HG03097 (cell line): ENCODE measurements around the gene PLPP7.

ENCODE experiments used
- ATAC-seq: cut with Tn5 transposase; IDR thresholded peaks from one replicate; pipeline ENCODE4 v1.9.1; 2021; ENCODE audit not compliant: unreplicated experiment, low FRiP score

The PLPP7 gene

GRCh38 chr9:131302244-131303075 lies 12.9 kb downstream of the PLPP7 start:
- no peak for ATAC-seq

- no peak for ATAC-seq
Measured at GRCh38 chr9:131303381-131304321, 14.1 kb downstream of the PLPP7 start.

- ATAC-seq: no peak
Measured at GRCh38 chr9:131304676-131305355, 15.3 kb downstream of the PLPP7 start.

GRCh38 chr9:131306397-131307004 lies 17.0 kb downstream of the PLPP7 start:
- ATAC-seq: no peak

GRCh38 chr9:131307974-131308373 lies 18.5 kb downstream of the PLPP7 start:
- no peak for ATAC-seq

GRCh38 chr9:131308452-131308851 lies 18.9 kb downstream of the PLPP7 start:
- ATAC-seq: no peak

- no peak for ATAC-seq
Measured at GRCh38 chr9:131308906-131309529, 19.5 kb downstream of the PLPP7 start.

- no peak for ATAC-seq
Measured at GRCh38 chr9:131309530-131310276, 20.2 kb downstream of the PLPP7 start.

- no peak for ATAC-seq
Measured at GRCh38 chr9:131310833-131311554, 21.5 kb downstream of the PLPP7 start.

GRCh38 chr9:131312246-131312645 lies 22.7 kb downstream of the PLPP7 start:
- no peak for ATAC-seq

GRCh38 chr9:131312822-131313770 lies 23.6 kb downstream of the PLPP7 start:
- ATAC-seq: no peak

- no peak for ATAC-seq
Measured at GRCh38 chr9:131318231-131319085, 28.9 kb downstream of the PLPP7 start.

GRCh38 chr9:131319486-131319885 lies 30.0 kb downstream of the PLPP7 start:
- no peak for ATAC-seq

- no peak for ATAC-seq
Measured at GRCh38 chr9:131320031-131320685, 30.6 kb downstream of the PLPP7 start.

- no peak for ATAC-seq
Measured at GRCh38 chr9:131323629-131324028, 34.1 kb downstream of the PLPP7 start.
